GM12874 (cell line): ENCODE results near the gene ZBTB25.

Experiments used
- CTCF ChIP-seq: IDR thresholded peaks from 2 replicates; pipeline ENCODE4 v1.5.1; 2011; ENCODE audit warnings: low read depth, mild to moderate bottlenecking, control low read depth, low read length, moderate library complexity; ENCODE audit not compliant: insufficient read depth

The ZBTB25 gene

GRCh38 chr14:64444140-64444539, 59.5 kb downstream of the ZBTB25 start:
- no peak for TF ChIP-seq CTCF

- no peak for TF ChIP-seq CTCF
Observed at GRCh38 chr14:64442300-64442988, 61.2 kb downstream of the ZBTB25 start.

GRCh38 chr14:64440494-64440893, 63.1 kb downstream of the ZBTB25 start:
- TF ChIP-seq CTCF, result no peak

GRCh38 chr14:64439141-64439540, 64.5 kb downstream of the ZBTB25 start:
- no peak for TF ChIP-seq CTCF

GRCh38 chr14:64438181-64438841, 65.3 kb downstream of the ZBTB25 start:
- TF ChIP-seq CTCF, result no peak

- no peak for TF ChIP-seq CTCF
Observed at GRCh38 chr14:64434528-64434927, 69.1 kb downstream of the ZBTB25 start.

- TF ChIP-seq CTCF, result no peak
Observed at GRCh38 chr14:64423987-64424386, 79.7 kb downstream of the ZBTB25 start.
